Measurements from ENCODE around the gene DMXL1.

DMXL1 gene

DNA sequence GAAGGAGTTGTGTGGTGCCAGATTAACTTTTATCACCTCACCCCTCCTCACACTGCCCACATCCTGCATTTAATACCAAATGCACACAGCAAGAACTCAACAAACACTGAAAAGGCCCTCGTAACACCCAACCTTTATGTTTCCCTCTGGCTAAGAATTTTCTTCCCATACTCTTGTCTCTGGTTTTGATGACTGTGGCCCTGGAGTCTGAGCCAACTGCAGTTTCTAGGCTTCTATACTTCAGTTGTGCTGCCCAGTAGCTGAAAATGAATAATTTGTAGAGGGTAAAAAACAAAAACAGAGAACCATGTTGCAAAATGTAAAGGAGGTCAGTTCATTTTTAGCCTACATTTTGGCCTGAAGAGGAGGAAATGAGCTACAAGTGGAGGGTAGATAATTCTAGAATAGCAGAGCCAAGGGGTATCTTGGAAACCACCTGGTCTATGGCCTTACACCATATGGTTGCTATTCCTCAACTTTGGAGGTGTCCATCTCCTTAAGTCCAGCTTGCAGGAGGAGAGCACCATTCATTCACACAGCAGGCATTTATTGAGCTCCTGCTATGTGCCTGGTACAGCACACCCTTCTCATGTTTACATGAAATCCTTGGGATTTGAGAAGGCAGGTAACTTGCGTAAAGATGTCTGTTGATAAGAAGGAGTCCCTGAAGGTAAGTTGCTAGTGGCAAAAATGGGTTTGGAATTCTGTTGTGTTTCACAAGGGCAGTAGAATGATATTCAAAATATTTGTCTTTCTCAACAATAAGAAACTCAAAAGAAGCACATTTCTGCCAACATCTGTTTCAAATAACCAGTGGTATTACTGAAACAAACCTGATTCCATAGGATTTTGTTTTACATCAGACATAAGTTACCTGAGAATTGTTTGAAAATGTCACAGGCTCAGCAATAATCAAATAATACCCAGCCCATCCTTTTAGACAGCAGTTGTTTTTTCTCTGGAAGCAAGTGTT is 201.2 kb downstream of the DMXL1 start:
- no peak for DNase-seq

- DNase-seq, result no peak
Observed at GRCh38 chr5:119273391-119273839, 202.5 kb downstream of the DMXL1 start.

- peak; percentile 97 for DNase-seq
Observed at GRCh38 chr5:119274030-119274766, 203.3 kb downstream of the DMXL1 start.

- no peak for DNase-seq
Observed at GRCh38 chr5:119274767-119275130, 203.9 kb downstream of the DMXL1 start.

- no peak for DNase-seq
Observed at GRCh38 chr5:119275146-119275545, 204.3 kb downstream of the DMXL1 start.

- DNase-seq, result no peak
Observed at GRCh38 chr5:119275601-119276173, 204.8 kb downstream of the DMXL1 start.

DNA sequence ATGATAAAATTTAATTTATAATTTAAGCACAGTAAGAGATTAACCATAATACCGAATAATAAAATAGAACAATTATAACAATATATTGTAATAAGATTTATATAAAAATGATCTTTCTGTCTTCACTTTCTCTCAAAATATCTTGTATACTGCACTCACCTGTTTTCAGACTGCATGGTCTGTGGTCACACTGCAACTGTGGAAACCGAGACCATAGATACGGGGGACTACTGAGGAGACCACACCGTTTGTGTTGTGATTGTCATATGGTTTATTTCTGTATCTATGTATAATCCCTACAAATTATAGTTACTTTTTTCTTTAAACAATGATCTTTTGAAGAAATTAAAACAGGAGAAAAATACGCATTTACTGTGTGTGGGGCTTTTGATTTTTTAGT is 206.1 kb downstream of the DMXL1 start:
- DNase-seq, result no peak

DNA sequence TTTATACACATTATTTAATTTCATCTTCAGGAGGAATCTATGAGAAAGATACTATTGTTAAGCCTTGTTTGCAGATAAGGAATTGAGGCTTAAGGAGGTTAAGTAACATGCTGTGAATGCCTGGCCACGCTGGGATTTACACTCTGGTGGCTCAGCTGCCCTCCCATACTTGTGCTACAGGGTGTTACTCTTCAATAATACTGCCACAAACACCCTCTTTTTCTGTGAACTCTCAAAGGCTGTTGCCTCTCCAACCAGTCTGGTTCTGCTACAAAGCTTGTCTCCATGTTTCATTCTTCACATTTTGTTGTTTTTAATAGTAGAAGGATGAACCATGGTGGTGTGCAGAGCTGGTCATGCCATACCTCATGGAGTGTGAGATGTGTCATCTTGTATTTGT is 208.2 kb downstream of the DMXL1 start:
- DNase-seq, result no peak

- DNase-seq, result no peak
Observed at GRCh38 chr5:119280380-119280779, 209.5 kb downstream of the DMXL1 start.

DNA sequence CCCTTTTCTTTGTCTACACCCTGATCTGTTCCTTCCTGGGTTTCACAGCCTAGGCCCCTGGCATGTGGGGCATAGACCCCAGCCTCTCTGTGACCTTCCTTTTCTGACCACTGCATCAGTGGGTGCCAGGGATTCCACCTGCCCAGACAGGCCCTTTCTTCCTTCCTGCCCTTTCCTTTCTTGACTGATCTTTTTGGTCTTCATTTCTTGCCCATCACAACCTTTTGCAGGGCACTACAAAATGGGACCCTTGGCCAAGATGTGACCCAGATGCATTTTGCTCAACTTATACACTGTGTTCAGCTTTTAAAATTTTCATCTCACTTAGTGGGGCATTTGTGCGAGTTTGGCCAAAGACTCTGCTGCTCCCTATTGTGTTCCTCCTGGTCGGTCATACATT is 211.7 kb downstream of the DMXL1 start:
- DNase-seq, result no peak

- DNase-seq, result no peak
Observed at GRCh38 chr5:119284031-119284430, 213.1 kb downstream of the DMXL1 start.

- DNase-seq, result no peak
Observed at GRCh38 chr5:119285070-119285916, 214.4 kb downstream of the DMXL1 start.

- no peak for DNase-seq
Observed at GRCh38 chr5:119286511-119287488, 215.9 kb downstream of the DMXL1 start.

GRCh38 chr5:119287547-119288111 is 216.7 kb downstream of the DMXL1 start:
- DNase-seq, result peak; percentile 73

- no peak for DNase-seq
Observed at GRCh38 chr5:119288379-119289033, 217.6 kb downstream of the DMXL1 start.

- DNase-seq, result no peak
Observed at GRCh38 chr5:119289438-119290044, 218.7 kb downstream of the DMXL1 start.

DNA sequence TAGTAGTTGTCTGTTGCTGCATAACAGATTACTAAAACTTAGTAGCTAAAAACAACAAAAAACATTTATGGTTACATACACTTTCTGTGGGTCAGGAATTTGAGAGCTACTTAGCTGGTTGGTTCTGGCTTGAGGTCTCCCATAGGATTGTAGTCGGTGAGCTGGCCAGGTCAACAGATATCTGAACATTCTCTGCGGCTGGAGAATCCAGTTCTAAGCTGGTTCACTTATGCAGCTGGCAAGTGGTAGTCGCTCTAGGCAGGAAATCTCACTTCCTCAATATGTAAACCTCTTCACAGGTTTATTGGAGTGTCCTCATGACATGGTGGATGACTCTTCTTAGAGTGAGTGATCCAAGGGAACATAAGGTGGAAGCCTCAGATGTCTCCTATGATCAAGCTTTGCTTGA is 219.3 kb downstream of the DMXL1 start:
- no peak for DNase-seq

GRCh38 chr5:119290607-119291006 is 219.7 kb downstream of the DMXL1 start:
- DNase-seq, result no peak

DNA sequence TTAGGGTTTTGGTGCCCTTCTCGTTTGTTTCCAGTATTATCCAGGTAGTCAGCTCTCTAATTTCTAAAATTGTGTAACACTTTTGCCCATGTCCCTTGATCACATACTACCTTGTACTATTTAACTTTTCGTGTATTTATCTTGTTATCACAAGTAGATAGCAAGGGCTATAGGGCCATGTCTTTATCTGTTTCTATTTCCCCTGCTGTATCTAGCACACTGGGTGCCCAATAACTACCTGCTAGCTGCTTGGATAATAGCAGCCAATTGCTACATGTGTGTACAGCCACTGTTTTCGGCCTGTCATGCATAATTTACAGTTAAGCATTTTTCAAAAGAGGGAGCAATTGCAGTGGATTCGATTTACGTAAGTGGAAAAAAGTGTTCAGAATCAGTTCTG is 220.2 kb downstream of the DMXL1 start:
- DNase-seq, result no peak

DNA sequence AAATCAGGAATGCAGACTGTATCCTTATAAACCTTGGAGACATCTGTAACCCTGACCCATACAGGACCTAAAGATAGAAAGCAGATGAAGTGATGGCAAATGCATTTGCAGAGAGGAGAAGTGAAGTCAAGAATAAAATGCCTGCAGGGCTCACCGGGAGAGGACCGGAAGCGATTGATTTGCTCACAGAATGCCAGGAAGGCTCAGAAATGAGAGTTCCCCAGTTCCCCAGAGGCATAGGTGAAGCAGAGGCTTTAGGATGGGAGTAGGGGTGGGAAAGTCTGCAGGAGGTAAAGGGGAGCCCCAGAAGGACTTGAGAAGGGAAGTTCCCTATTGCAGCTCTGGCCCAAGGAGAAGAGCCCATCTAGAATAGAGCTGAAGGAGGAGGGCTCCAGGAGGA is 221.0 kb downstream of the DMXL1 start:
- DNase-seq, result no peak
